Measurements from ENCODE around the gene PISD. TPM values are rescaled to one million over a fixed set of nuclear protein-coding genes. Genes with fewer than 3 reads are reported as not detected.

PISD gene
- total RNA-seq, 4 donors from 2014 or later, result 21.4 to 34.0 (median 30.6) TPM

DNA sequence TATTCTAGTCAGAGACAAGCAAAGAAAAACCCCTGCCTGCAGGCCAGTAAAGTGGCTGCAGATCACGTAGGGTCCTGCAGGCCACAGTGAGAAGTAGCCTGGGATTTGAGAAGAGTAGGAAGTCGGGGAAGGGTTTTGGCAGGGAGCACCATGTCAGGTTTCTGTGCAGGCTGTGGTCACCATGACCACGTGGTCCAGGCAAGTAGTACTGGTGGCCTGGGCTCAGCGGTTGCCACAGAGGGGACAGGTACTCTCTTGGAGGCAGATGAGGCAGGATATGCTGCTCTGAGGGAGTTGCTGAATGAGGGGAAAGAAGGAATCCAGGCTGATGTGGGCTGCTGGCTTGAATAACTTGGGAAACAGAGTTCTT is 46.5 kb downstream of the PISD start:
- TF ChIP-seq, protein P1, sequence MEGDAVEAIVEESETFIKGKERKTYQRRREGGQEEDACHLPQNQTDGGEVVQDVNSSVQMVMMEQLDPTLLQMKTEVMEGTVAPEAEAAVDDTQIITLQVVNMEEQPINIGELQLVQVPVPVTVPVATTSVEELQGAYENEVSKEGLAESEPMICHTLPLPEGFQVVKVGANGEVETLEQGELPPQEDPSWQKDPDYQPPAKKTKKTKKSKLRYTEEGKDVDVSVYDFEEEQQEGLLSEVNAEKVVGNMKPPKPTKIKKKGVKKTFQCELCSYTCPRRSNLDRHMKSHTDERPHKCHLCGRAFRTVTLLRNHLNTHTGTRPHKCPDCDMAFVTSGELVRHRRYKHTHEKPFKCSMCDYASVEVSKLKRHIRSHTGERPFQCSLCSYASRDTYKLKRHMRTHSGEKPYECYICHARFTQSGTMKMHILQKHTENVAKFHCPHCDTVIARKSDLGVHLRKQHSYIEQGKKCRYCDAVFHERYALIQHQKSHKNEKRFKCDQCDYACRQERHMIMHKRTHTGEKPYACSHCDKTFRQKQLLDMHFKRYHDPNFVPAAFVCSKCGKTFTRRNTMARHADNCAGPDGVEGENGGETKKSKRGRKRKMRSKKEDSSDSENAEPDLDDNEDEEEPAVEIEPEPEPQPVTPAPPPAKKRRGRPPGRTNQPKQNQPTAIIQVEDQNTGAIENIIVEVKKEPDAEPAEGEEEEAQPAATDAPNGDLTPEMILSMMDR (IDR thresholded peaks at IDR 0.05), result no peak
- TF ChIP-seq POLR2A (IDR thresholded peaks at IDR 0.05), result no peak
- 69 to 82% methylated on average over 2 to 3 of the region's 4 CpGs for WGBS, 2 donors
- Histone ChIP-seq H3K9me3 (no peaks in the 10 kb centered on the region), H3K27ac (peak overlapping the region in 1 of 4 donors; percentile 5), H3K4me1 (peaks cover 0 to 46% (median 0%) of the 10 kb centered on the region in 3 donors), H3K27me3 (no peaks in the 10 kb centered on the region), H3K36me3 (peaks cover 15 to 60% (median 17%) of the 10 kb centered on the region in 3 donors), H3K4me3 (no peak overlapping the region)
- intact Hi-C loops (cut with DNase I), result no loop called here
- no peak for DNase-seq

DNA sequence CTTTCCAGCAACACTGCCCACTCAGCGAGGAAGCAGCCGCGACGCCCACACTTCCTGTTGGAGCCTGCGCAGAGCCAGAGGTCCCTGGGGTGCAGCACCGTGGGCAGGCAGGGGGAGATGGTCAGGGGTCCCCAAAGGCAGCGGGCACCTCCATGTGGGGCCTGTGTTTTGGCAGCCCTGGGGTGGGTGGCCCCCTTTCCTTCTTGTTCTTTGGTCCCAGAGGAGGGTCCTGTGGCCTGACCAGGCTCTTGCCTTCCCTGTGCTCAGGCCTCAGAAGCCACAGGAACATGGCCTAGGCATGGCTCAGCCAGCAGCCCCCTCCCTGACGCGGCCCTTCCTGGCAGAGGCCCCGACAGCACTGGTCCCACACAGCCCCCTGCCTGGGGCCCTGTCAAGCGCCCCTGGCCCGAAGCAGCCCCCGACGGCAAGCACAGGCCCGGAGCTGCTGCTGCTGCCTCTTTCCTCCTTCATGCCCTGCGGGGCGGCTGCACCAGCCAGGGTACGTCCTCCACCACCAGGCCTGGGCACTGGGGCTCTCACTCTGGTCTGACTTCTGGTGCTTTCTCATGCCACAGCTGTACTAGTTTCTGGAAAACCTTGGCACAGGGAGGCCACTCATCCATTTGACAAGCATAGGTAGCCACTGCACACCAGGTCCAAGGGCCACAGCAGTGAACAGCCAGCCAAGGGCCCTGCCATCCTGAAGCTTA is 47.1 kb downstream of the PISD start:
- DNase-seq, result no peak
- H3K36me3 ChIP-seq, result peaks cover 12 to 60% (median 15%) of the 10 kb centered on the region in 3 donors
- TF ChIP-seq, protein P1 (IDR thresholded peaks at IDR 0.05), result no peak
- no peak for TF ChIP-seq POLR2A (IDR thresholded peaks at IDR 0.05)
- no peaks in the 10 kb centered on the region for H3K27me3 ChIP-seq
- H3K9me3 ChIP-seq, result no peaks in the 10 kb centered on the region
- no peak overlapping the region for H3K27ac ChIP-seq
- peaks cover 0 to 49% (median 0%) of the 10 kb centered on the region in 3 donors for H3K4me1 ChIP-seq
- no peak overlapping the region for H3K4me3 ChIP-seq
- 77% methylated on average over 5 of the region's 18 CpGs; no CpG with 5 or more reads in 1 of the 2 donors for WGBS, 2 donors
- intact Hi-C loops (cut with DNase I), result no loop called here

DNA sequence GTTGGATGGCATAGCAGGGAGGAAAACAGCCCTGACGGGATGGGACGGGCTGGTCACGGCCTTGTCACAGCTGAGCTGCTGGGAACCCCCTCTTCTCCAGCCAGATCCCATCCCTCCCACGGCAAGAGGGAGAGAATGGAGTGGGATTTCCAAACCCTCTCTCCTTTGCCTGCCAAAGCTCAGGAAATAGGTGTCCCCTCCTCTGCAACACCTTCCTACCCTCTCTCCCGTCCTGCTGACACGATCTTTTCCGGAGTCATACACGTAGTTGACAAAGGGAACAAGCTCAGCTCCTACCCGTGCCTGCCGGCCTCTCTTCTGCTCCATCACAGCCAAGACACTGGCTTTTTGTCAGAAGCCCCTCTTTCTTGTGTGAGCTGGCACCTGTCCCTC is 48.1 kb downstream of the PISD start:
- H3K4me3 ChIP-seq, result no peak overlapping the region
- WGBS, 2 donors, result 68 to 82% methylated on average over 10 of the region's 10 CpGs
- DNase-seq, result no peak
- TF ChIP-seq POLR2A (IDR thresholded peaks at IDR 0.05), result no peak
- TF ChIP-seq, protein P1 (IDR thresholded peaks at IDR 0.05), result no peak
- H3K4me1 ChIP-seq, result peaks cover 0 to 49% (median 0%) of the 10 kb centered on the region in 3 donors
- no peaks in the 10 kb centered on the region for H3K27me3 ChIP-seq
- no peaks in the 10 kb centered on the region for H3K9me3 ChIP-seq
- no peak overlapping the region for H3K27ac ChIP-seq
- peaks cover 8 to 55% (median 8%) of the 10 kb centered on the region in 3 donors for H3K36me3 ChIP-seq
- intact Hi-C loops (cut with DNase I), result no loop called here

DNA sequence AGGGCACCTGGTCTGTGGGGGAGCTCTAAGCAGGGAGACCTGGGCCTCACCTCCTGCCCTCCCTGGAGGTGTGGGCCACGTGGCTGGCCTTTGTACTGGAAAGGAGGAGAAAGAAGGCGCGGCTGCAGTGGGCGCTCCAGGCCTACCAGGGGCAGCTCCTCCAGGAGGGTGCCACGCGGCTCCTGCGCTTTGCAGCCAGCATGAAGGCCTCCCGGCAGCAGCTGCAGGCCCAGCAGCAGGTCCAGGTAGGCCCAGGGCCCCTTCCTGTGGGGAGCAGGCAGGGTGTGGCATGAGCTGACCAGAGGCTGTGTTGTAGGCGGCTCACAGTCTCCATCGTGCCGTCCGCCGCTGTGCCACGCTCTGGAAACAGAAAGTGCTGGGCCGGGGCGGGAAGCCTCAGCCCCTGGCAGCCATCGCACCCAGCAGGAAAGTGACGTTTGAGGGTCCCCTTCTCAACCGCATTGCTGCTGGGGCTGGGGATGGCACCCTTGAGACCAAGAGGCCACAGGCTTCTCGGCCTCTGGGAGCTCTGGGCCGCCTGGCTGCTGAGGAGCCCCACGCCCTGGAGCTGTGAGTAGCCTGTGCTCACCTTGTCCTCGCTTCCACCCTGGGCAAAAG is 48.6 kb downstream of the PISD start:
- H3K9me3 ChIP-seq, result no peaks in the 10 kb centered on the region
- H3K27ac ChIP-seq, result no peak overlapping the region
- 90% methylated on average over 6 of the region's 23 CpGs; no CpG with 5 or more reads in 1 of the 2 donors for WGBS, 2 donors
- no peak overlapping the region for H3K4me3 ChIP-seq
- DNase-seq, result no peak
- H3K4me1 ChIP-seq, result peaks cover 0 to 44% (median 0%) of the 10 kb centered on the region in 3 donors
- H3K27me3 ChIP-seq, result no peaks in the 10 kb centered on the region
- H3K36me3 ChIP-seq, result peaks cover 4 to 50% (median 8%) of the 10 kb centered on the region in 3 donors
- intact Hi-C loops (cut with DNase I), result no loop called here
- TF ChIP-seq POLR2A (IDR thresholded peaks at IDR 0.05), result no peak
- TF ChIP-seq, protein P1 (IDR thresholded peaks at IDR 0.05), result no peak

DNA sequence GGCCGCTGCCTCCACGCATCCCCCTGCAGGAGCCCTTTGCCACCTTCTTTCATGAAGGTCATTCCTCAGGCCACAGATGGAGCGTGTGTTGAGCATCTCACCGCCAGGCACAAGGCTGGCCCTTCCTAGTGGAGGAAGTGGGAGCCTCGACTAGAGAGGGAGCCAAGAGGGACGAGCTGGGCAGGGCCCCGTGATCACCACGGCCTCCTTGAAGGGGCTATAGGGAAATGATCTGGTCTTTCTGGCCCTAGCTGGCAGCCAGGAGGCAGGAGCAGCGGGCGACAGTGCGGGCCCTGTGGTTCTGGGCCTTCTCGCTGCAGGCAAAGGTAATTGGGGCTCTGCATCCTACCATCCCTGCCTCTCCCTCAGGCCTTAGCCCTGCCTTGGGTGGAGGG is 49.1 kb downstream of the PISD start:
- intact Hi-C loops (cut with DNase I), result no loop called here
- WGBS, 2 donors, result 78 to 100% methylated on average over 2 to 7 of the region's 12 CpGs
- no peaks in the 10 kb centered on the region for H3K27me3 ChIP-seq
- H3K4me1 ChIP-seq, result peaks cover 0 to 39% (median 0%) of the 10 kb centered on the region in 3 donors
- DNase-seq, result no peak
- peaks cover 4 to 49% (median 8%) of the 10 kb centered on the region in 3 donors for H3K36me3 ChIP-seq
- TF ChIP-seq, protein P1 (IDR thresholded peaks at IDR 0.05), result no peak
- TF ChIP-seq POLR2A (IDR thresholded peaks at IDR 0.05), result no peak
- no peaks in the 10 kb centered on the region for H3K9me3 ChIP-seq
- no peak overlapping the region for H3K4me3 ChIP-seq
- no peak overlapping the region for H3K27ac ChIP-seq

Data from esophagus squamous epithelium (tissue), 5 donors.